Astrocyte (in vitro differentiated cells and primary cell): ENCODE results near the gene HYI. TPM values are rescaled to one million over a fixed set of nuclear protein-coding genes. Genes with fewer than 3 reads are reported as not detected.
A peak's percentile ranks its signal among the peaks of the same experiment; 100 is the strongest.

Source experiments
- DNase-seq: peaks from one replicate; pipeline ENCODE4 v3.0.0-alpha.2; 2010; ENCODE audit warnings: low read depth
- FAIRE-seq: peaks from 2 replicates; lab custom pipeline; 2011; peaks lifted over from hg19 to GRCh38; lab: Jason Lieb, UNC
- H2AFZ ChIP-seq: 2 replicates; pipeline ENCODE4 v1.6.0; 2012; ENCODE audit warnings: low read depth, low read length, inconsistent platforms
- H3K27ac ChIP-seq: 2 replicates; pipeline ENCODE4 v1.5.1; 2011; ENCODE audit warnings: low read depth, low read length, inconsistent platforms
- H3K27me3 ChIP-seq: 2 replicates; pipeline ENCODE4 v1.6.0; 2011; ENCODE audit warnings: low read length, inconsistent platforms; ENCODE audit not compliant: insufficient read depth
- H3K36me3 ChIP-seq: 2 replicates; pipeline ENCODE4 v1.5.1; 2011; ENCODE audit warnings: low read length, inconsistent platforms; ENCODE audit not compliant: insufficient read depth
- H3K4me1 ChIP-seq: 2 replicates; pipeline ENCODE4 v1.5.1; 2011; ENCODE audit warnings: low read length, inconsistent platforms; ENCODE audit not compliant: insufficient read depth
- H3K4me2 ChIP-seq: 2 replicates; pipeline ENCODE4 v1.6.0; 2012; ENCODE audit warnings: low read length, inconsistent platforms
- H3K4me3 ChIP-seq: 2 replicates; pipeline ENCODE4 v1.5.1; 2011; ENCODE audit warnings: low read depth, mild to moderate bottlenecking, low read length, inconsistent platforms; ENCODE audit not compliant: insufficient read depth
- H3K79me2 ChIP-seq: 2 replicates; pipeline ENCODE4 v1.6.0; 2012; ENCODE audit warnings: mild to moderate bottlenecking, low read length, inconsistent platforms; ENCODE audit not compliant: insufficient read depth
- H3K9ac ChIP-seq: 2 replicates; pipeline ENCODE4 v1.6.0; 2012; ENCODE audit warnings: mild to moderate bottlenecking, low read length, inconsistent platforms
- H3K9me3 ChIP-seq: 2 replicates; pipeline ENCODE4 v1.5.1; 2012; ENCODE audit warnings: low read depth, mild to moderate bottlenecking, low read length, inconsistent platforms; ENCODE audit not compliant: insufficient read depth
- H4K20me1 ChIP-seq: 2 replicates; pipeline ENCODE4 v1.6.0; 2012; ENCODE audit warnings: low read length, inconsistent platforms; ENCODE audit not compliant: insufficient read depth
- H3K27ac Mint-ChIP-seq: one replicate; pipeline ENCODE4 v1.8.0; 2021; ENCODE audit warnings: mild to moderate bottlenecking, mixed read lengths; ENCODE audit not compliant: unreplicated experiment
- H3K27me3 Mint-ChIP-seq: one replicate; pipeline ENCODE4 v1.8.0; 2021; ENCODE audit warnings: low read depth, mixed read lengths; ENCODE audit not compliant: unreplicated experiment
- H3K36me3 Mint-ChIP-seq: one replicate; pipeline ENCODE4 v1.8.0; 2021; ENCODE audit warnings: low read depth, mixed read lengths; ENCODE audit not compliant: unreplicated experiment
- H3K4me1 Mint-ChIP-seq: one replicate; pipeline ENCODE4 v1.8.0; 2021; ENCODE audit warnings: low read depth, mixed read lengths; ENCODE audit not compliant: unreplicated experiment
- H3K4me3 Mint-ChIP-seq: one replicate; pipeline ENCODE4 v1.8.0; 2021; ENCODE audit warnings: mild to moderate bottlenecking, moderate library complexity, mixed read lengths; ENCODE audit not compliant: unreplicated experiment
- H3K9me3 Mint-ChIP-seq: one replicate; pipeline ENCODE4 v1.8.0; 2021; ENCODE audit warnings: mild to moderate bottlenecking, mixed read lengths; ENCODE audit not compliant: unreplicated experiment
- CTCF ChIP-seq: IDR thresholded peaks from 2 replicates; pipeline ENCODE4 v1.5.1; 2011; ENCODE audit warnings: low read depth, mild to moderate bottlenecking, inconsistent platforms, low read length, moderate library complexity; ENCODE audit not compliant: insufficient read depth
- EZH2 ChIP-seq: IDR thresholded peaks from 2 replicates; pipeline ENCODE4 v1.6.1; 2012; ENCODE audit warnings: mild to moderate bottlenecking, low read length, inconsistent platforms; ENCODE audit not compliant: insufficient read depth
- total RNA-seq: library from RNA; stranded (reverse); gene quantifications from 2 replicates; pipeline ENCODE4 v1.2.1, GENCODE V29; 2021

HYI gene
- total RNA-seq, 1 donor from 2014 or later, result 31.0 TPM

- H3K36me3 ChIP-seq, result no peaks in the 10 kb centered on the region
- H2AFZ ChIP-seq, result no peak overlapping the region
- no peaks in the 10 kb centered on the region for H4K20me1 ChIP-seq
- TF ChIP-seq CTCF (no peak), EZH2 (no peak)
- H3K4me3 ChIP-seq, result no peak overlapping the region
- no peak overlapping the region for H3K27ac ChIP-seq
- H3K4me3 Mint-ChIP-seq, result no peak overlapping the region
- no peaks in the 10 kb centered on the region for H3K27me3 ChIP-seq
- H3K4me1 ChIP-seq, result no peaks in the 10 kb centered on the region
- peaks cover 3% of the 10 kb centered on the region for H3K36me3 Mint-ChIP-seq
- no peaks in the 10 kb centered on the region for H3K9me3 ChIP-seq
- no peaks in the 10 kb centered on the region for H3K27me3 Mint-ChIP-seq
- no peak overlapping the region for H3K9ac ChIP-seq
- no peak for FAIRE-seq
- H3K27ac Mint-ChIP-seq, result no peak overlapping the region
- peaks cover 10% of the 10 kb centered on the region for H3K9me3 Mint-ChIP-seq
- no peak overlapping the region for H3K4me2 ChIP-seq
- H3K4me1 Mint-ChIP-seq, result peaks cover 9% of the 10 kb centered on the region
- DNase-seq, result no peak
- no peaks in the 10 kb centered on the region for H3K79me2 ChIP-seq
Measured at GRCh38 chr1:43495204-43495603, 41.5 kb upstream of the HYI start.

- no peaks in the 10 kb centered on the region for H3K79me2 ChIP-seq
- no peak for FAIRE-seq
- H3K4me1 ChIP-seq, result no peaks in the 10 kb centered on the region
- no peaks in the 10 kb centered on the region for H3K36me3 ChIP-seq
- H3K9me3 ChIP-seq, result no peaks in the 10 kb centered on the region
- no peak overlapping the region for H3K4me3 ChIP-seq
- no peaks in the 10 kb centered on the region for H4K20me1 ChIP-seq
- peak overlapping the region; percentile 21 for H3K4me2 ChIP-seq
- TF ChIP-seq EZH2 (no peak), CTCF (no peak)
- no peak overlapping the region for H3K9ac ChIP-seq
- peaks cover 11% of the 10 kb centered on the region for H3K9me3 Mint-ChIP-seq
- no peaks in the 10 kb centered on the region for H3K27me3 Mint-ChIP-seq
- no peak overlapping the region for H3K4me3 Mint-ChIP-seq
- no peak for DNase-seq
- H3K27me3 ChIP-seq, result no peaks in the 10 kb centered on the region
- peaks cover 7% of the 10 kb centered on the region for H3K36me3 Mint-ChIP-seq
- peak overlapping the region; percentile 66 for H2AFZ ChIP-seq
- peak overlapping the region; percentile 80 for H3K27ac Mint-ChIP-seq
- no peak overlapping the region for H3K27ac ChIP-seq
- H3K4me1 Mint-ChIP-seq, result peaks cover 9% of the 10 kb centered on the region
Measured at GRCh38 chr1:43493661-43494450, 40.1 kb upstream of the HYI start.

- no peaks in the 10 kb centered on the region for H3K9me3 ChIP-seq
- no peak overlapping the region for H3K27ac ChIP-seq
- H3K4me1 Mint-ChIP-seq, result peaks cover 9% of the 10 kb centered on the region
- no peak overlapping the region for H3K4me3 ChIP-seq
- no peaks in the 10 kb centered on the region for H3K4me1 ChIP-seq
- H3K79me2 ChIP-seq, result no peaks in the 10 kb centered on the region
- TF ChIP-seq CTCF (no peak), EZH2 (no peak)
- H3K9me3 Mint-ChIP-seq, result peaks cover 17% of the 10 kb centered on the region
- no peaks in the 10 kb centered on the region for H3K27me3 ChIP-seq
- H3K27ac Mint-ChIP-seq, result no peak overlapping the region
- peaks cover 7% of the 10 kb centered on the region for H3K36me3 Mint-ChIP-seq
- H2AFZ ChIP-seq, result no peak overlapping the region
- H3K27me3 Mint-ChIP-seq, result no peaks in the 10 kb centered on the region
- H3K9ac ChIP-seq, result no peak overlapping the region
- no peak overlapping the region for H3K4me3 Mint-ChIP-seq
- FAIRE-seq, result peak; percentile 32
- no peak overlapping the region for H3K4me2 ChIP-seq
- no peaks in the 10 kb centered on the region for H4K20me1 ChIP-seq
- no peaks in the 10 kb centered on the region for H3K36me3 ChIP-seq
- DNase-seq, result no peak
Measured at GRCh38 chr1:43492826-43493225, 39.1 kb upstream of the HYI start.
